Epithelial cell of esophagus (primary cell): ENCODE results near the gene IRF2.

ENCODE experiments used
- DNase-seq: peaks from one replicate; pipeline ENCODE4 v3.0.0; 2010; ENCODE audit warnings: low read depth
- H3K4me3 ChIP-seq: 2 replicates; pipeline ENCODE4 v1.5.1; 2011; ENCODE audit warnings: mild to moderate bottlenecking, low read length, control low read depth
- TF ChIP-seq, protein P1 (sequence below): IDR thresholded peaks from 2 replicates; pipeline ENCODE4 v1.5.1; 2011; ENCODE audit warnings: low read depth, mild to moderate bottlenecking, low read length, control low read depth, inconsistent platforms; ENCODE audit not compliant: insufficient read depth; ENCODE audit errors: missing control alignments

The IRF2 gene

DNA sequence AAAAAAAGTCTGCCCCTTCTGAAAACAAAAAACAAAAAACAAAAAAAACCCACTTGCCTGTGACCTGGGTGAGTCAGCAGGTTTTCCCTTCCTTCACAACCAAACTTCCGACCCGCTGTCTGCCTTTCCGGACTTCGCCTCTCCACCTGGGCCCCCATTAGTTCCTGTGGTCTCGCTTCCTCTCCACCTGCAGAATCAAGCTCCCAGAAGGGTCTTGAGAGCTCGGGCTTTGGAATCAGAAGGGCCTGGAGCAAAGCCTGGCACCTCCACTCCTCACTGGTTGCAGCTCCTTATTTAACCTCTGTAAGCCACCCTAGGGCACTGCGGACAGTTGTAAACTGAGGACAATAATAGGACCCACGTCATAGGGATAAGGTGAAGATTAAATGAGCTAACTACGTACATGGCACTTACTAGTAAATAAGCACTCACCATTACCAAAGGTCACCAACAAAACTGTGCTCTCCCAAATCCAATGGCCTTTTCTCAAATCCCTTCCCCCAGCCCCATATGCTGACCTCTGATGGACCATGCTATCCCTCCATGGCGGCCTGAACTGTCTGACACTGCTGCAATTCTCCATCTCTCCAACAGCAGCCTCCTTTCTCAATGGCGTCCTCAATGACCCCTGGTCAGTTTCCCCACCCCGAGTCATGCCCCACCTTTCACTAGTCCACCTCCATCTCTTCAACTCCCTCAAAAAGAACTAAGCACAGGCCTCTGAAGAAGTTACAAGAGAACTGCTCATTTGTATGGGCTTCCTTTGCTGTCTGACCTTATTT is 64.2 kb downstream of the IRF2 start:
- no peak for DNase-seq
- H3K4me3 ChIP-seq, result no peak overlapping the region

DNA sequence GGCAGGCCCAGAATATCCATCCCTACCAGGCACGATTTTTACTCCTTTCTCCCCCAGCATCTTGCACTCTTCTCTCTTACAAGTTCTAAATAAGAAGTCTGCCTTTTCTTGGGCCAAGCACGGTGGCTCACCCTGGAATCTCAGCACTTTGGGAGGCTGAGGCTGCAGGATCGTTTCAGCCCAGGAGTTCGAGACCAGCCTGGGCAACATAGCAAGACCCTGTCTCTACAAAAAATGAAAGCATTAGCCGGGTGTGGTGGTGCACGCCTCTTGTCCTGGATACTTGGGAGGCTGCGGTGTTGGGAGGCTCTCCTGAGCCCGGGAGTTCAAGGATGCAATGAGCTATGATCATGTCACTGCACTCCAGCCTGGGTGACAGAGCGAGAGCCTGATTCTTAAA is 64.8 kb downstream of the IRF2 start:
- TF ChIP-seq, protein P1, sequence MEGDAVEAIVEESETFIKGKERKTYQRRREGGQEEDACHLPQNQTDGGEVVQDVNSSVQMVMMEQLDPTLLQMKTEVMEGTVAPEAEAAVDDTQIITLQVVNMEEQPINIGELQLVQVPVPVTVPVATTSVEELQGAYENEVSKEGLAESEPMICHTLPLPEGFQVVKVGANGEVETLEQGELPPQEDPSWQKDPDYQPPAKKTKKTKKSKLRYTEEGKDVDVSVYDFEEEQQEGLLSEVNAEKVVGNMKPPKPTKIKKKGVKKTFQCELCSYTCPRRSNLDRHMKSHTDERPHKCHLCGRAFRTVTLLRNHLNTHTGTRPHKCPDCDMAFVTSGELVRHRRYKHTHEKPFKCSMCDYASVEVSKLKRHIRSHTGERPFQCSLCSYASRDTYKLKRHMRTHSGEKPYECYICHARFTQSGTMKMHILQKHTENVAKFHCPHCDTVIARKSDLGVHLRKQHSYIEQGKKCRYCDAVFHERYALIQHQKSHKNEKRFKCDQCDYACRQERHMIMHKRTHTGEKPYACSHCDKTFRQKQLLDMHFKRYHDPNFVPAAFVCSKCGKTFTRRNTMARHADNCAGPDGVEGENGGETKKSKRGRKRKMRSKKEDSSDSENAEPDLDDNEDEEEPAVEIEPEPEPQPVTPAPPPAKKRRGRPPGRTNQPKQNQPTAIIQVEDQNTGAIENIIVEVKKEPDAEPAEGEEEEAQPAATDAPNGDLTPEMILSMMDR, result no peak

More for the DNA sequence above, 64.2 kb downstream of the IRF2 start:
- TF ChIP-seq, protein P1, result no peak

DNA sequence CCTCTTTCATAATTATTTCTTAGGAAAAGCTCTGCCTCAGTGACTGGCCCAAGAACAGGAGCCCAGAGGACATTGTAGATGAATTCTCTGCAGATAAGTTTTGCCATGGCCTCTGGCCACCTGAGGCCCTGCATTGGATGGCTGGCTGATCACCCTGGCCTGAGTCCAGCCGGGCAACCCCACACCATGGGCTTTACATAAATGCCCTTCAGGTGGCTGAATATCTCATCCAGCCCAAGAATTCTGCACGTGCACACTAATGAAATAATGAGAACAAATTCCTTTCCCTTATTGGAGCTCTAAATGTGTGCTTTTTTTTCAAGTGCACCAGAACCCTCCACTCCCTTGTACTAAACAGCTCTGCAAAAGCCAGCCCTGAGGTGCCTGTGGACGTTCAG is 65.7 kb downstream of the IRF2 start:
- H3K4me3 ChIP-seq, result no peak overlapping the region
- TF ChIP-seq, protein P1, result no peak
- no peak for DNase-seq

More for the DNA sequence above, 64.8 kb downstream of the IRF2 start:
- DNase-seq, result no peak
- H3K4me3 ChIP-seq, result no peak overlapping the region

DNA sequence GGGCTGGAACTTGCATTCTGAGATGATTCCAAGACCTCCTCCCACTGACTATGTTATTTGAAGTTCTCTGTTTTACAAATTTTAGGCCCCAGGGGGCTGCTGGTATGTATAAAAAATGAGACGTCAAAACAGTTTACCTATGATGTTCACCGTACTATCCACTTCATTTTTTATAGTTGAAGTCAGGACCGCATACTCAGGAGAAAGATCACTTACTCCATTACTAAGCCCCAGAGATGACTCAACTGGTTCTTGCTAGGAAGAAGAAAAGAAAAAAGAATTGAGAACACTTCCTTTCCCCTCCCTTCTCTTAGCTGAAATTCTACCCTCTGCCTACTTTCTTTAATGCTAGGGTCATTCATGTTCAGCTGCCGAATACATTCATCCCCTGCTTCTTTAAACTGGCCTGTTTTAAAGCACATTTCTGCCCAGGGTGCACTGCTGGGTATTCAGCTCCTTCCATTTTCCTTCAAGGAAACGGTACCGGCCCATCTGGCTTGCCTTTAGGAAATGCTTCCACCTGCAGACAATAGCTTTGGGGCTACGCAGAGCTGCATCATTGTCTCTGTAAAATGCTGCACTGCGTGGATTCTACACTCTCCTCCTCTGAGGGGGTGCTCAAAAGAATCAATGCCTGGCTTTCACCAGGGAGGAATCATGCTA is 66.2 kb downstream of the IRF2 start:
- peak; percentile 84 for DNase-seq
- TF ChIP-seq, protein P1, result no peak
- no peak overlapping the region for H3K4me3 ChIP-seq

DNA sequence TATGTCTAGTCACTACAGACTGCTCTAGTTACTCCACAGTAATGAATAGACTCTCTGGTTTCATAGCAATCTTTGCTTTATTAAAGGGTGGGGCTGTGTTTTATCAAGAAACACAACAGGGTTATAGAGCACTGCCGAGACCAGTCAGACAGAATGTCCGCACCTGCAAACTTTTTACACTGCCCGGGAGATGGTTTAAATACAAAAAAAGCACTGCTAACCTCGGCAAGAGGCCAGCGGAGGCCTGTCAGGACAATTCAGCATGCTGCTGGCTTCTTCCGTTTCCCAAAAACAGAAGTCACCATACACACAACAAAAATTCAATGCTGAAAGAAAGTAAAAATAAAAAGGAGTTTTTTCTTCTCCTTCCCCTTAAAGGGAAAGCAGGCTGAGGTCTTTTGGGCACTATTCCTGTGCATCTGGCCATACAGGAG is 67.4 kb downstream of the IRF2 start:
- peak; percentile 47 for DNase-seq
- no peak overlapping the region for H3K4me3 ChIP-seq

DNA sequence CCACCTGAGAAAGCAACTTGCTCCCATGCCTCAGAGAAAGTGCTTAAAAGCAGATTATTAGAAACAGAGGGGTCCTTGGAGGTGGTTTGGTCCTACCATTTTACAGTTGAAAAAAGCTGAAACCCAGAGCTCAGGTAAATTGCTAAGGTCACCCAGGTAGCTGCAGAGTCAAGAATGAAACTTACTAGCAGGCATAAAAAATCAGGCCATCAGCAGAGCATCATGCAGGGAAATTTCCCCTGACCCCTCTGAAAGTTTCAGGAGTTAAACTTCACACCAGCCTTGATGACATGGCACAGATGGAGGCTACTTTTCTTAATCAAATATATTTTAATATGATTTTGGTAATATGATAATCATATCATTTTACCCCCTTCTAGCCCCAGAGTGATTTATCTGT is 70.3 kb downstream of the IRF2 start:
- TF ChIP-seq, protein P1, result no peak
- no peak overlapping the region for H3K4me3 ChIP-seq
- DNase-seq, result no peak

More for the DNA sequence above, 67.4 kb downstream of the IRF2 start:
- TF ChIP-seq, protein P1, result no peak

DNA sequence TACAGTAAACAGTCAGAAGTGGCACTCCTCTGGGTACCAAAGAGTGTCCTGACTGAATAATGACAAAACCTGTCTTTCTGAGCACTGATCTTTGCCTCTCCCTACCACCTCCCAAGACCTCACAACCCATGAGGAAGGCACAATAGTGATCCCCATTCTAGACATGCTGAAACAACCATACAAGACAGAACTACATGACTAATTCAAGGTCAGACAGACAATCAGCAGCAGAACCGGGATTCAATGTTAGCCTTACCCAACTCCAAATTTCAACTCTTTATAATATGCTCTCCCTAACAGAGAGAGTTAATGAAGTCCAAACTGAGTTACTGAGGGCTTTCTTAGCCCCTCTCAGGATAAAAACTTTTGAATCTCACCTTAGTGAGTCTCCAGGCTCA is 71.0 kb downstream of the IRF2 start:
- TF ChIP-seq, protein P1, result no peak
- DNase-seq, result peak; percentile 61
- no peak overlapping the region for H3K4me3 ChIP-seq
